Measurements from ENCODE around the gene BSND.

DNA sequence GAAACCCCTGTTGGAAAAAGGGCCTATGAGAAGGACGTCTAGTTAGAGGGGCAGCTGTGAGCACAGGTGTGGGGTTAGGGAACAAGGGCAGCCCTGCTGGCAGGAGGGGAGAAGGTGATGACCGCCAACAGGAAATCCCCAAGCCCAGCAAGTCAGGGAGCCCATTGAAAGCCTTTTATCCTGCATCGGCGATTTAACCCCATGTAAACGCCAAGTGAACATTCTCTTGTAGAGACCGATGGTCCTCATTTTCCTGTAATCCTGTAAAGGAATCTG lies 1.1 kb upstream of the BSND start:
- TF ChIP-seq POLR2A (IDR thresholded peaks at IDR 0.05) (no peak), POLR2AphosphoS5 (IDR thresholded peaks at IDR 0.05) (no peak)
- TF ChIP-seq, protein P1, sequence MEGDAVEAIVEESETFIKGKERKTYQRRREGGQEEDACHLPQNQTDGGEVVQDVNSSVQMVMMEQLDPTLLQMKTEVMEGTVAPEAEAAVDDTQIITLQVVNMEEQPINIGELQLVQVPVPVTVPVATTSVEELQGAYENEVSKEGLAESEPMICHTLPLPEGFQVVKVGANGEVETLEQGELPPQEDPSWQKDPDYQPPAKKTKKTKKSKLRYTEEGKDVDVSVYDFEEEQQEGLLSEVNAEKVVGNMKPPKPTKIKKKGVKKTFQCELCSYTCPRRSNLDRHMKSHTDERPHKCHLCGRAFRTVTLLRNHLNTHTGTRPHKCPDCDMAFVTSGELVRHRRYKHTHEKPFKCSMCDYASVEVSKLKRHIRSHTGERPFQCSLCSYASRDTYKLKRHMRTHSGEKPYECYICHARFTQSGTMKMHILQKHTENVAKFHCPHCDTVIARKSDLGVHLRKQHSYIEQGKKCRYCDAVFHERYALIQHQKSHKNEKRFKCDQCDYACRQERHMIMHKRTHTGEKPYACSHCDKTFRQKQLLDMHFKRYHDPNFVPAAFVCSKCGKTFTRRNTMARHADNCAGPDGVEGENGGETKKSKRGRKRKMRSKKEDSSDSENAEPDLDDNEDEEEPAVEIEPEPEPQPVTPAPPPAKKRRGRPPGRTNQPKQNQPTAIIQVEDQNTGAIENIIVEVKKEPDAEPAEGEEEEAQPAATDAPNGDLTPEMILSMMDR (IDR thresholded peaks at IDR 0.05), result no peak
